HG03354 (cell line): ENCODE data around the gene SLC25A14.
A peak's percentile ranks its signal among the peaks of the same experiment; 100 is the strongest.
"Not testable (repeated sequence)": the region's sequence is repeated elsewhere in the genome, so short reads cannot be mapped to it uniquely, and the experiment has no call there.

Experiments
- ATAC-seq: cut with Tn5 transposase; IDR thresholded peaks from one replicate; pipeline ENCODE4 v1.9.1; 2021; ENCODE audit warnings: mild to moderate bottlenecking; ENCODE audit not compliant: unreplicated experiment, poor library complexity, severe bottlenecking

Gene SLC25A14

GRCh38 chrX:130339408-130340222 is at the start of gene SLC25A14:
TSS of gene SLC25A14 (plus strand) at chrX:130339919. CDS start at chrX:130340279, 360 bp downstream.
- peak; percentile 95 for ATAC-seq

- no peak for ATAC-seq
Measured at GRCh38 chrX:130295519-130296296, 44.0 kb upstream of the SLC25A14 start.

GRCh38 chrX:130296297-130296678 is 43.4 kb upstream of the SLC25A14 start:
- no peak for ATAC-seq

- ATAC-seq, result no peak
Measured at GRCh38 chrX:130296743-130297142, 43.0 kb upstream of the SLC25A14 start.

- ATAC-seq, result no peak
Measured at GRCh38 chrX:130299279-130300009, 40.3 kb upstream of the SLC25A14 start.

- no peak for ATAC-seq
Measured at GRCh38 chrX:130300010-130300282, 39.8 kb upstream of the SLC25A14 start.

- no peak for ATAC-seq
Measured at GRCh38 chrX:130301405-130301804, 38.3 kb upstream of the SLC25A14 start.

- no peak for ATAC-seq
Measured at GRCh38 chrX:130301977-130302376, 37.7 kb upstream of the SLC25A14 start.

GRCh38 chrX:130304587-130305368 is 34.9 kb upstream of the SLC25A14 start:
- ATAC-seq, result no peak

GRCh38 chrX:130319886-130320285 is 19.8 kb upstream of the SLC25A14 start:
- not testable (repeated sequence) for ATAC-seq

GRCh38 chrX:130321550-130321949 is 18.2 kb upstream of the SLC25A14 start:
- peak; percentile 66 for ATAC-seq

GRCh38 chrX:130330146-130330545 is 9.6 kb upstream of the SLC25A14 start:
- ATAC-seq, result no peak

- ATAC-seq, result peak; percentile 86
Measured at GRCh38 chrX:130330706-130331105, 9.0 kb upstream of the SLC25A14 start.

GRCh38 chrX:130336531-130336930 is 3.2 kb upstream of the SLC25A14 start:
- no peak for ATAC-seq

GRCh38 chrX:130338869-130339268 is 850 bp upstream of the SLC25A14 start:
- ATAC-seq, result not testable (repeated sequence)

GRCh38 chrX:130340271-130340670 is 552 bp downstream of the SLC25A14 start:
- peak; percentile 11 for ATAC-seq

GRCh38 chrX:130343411-130343810 is 3.7 kb downstream of the SLC25A14 start:
- ATAC-seq, result no peak

- no peak for ATAC-seq
Measured at GRCh38 chrX:130347321-130347720, 7.6 kb downstream of the SLC25A14 start.

- ATAC-seq, result no peak
Measured at GRCh38 chrX:130351567-130351966, 11.8 kb downstream of the SLC25A14 start.

- ATAC-seq, result not testable (repeated sequence)
Measured at GRCh38 chrX:130352050-130352449, 12.3 kb downstream of the SLC25A14 start.
